PC-9 (cell line): Measurements from ENCODE around the gene CDC42BPB.

Source experiments
- CTCF ChIP-seq: fragments of 200-600 bp; sonication (generic); conservative IDR thresholded peaks from 2 replicates; pipeline ENCODE4 v1.6.1; 2017; ENCODE audit warnings: mixed run types, antibody characterized with exemption, mild to moderate bottlenecking, moderate library complexity
- EZH2 ChIP-seq: fragments of 200-600 bp; sonication (generic); IDR thresholded peaks from 2 replicates; pipeline ENCODE4 v1.8.0; 2017; ENCODE audit warnings: antibody characterized with exemption, low read depth

GRCh38 chr14:103064436-103064835 lies 7.1 kb upstream of the CDC42BPB start:
- TF ChIP-seq CTCF (no peak), EZH2 (no peak)
